Adrenal gland (tissue), 5 donors: Measurements from ENCODE around the gene MRPL2.

Source experiments
- CTCF ChIP-seq, 6 experiments: fragments of 450-650 bp in 4 of 6; fragments of 200-600 bp in 2 of 6; sonication (generic) in 1 of 6; IDR thresholded peaks; 1 replicate in 5 of 6; 2 replicates in 1 of 6; pipeline versions ENCODE4 v1.5.1 to v1.8.0; 2016 to 2021; ENCODE audit warnings: antibody characterized with exemption in 6 of 6, mild to moderate bottlenecking in 2 of 6, moderate library complexity in 1 of 6
- POLR2A ChIP-seq, 2 donors: fragments of 450-650 bp; IDR thresholded peaks; one replicate each; pipeline ENCODE4 v1.6.1; 2017; ENCODE audit warnings: antibody characterized with exemption in 2 of 2, mild to moderate bottlenecking in 2 of 2, moderate library complexity in 1 of 2
- donor health status: DM: no; HTN: no; CAD: no.

GRCh38 chr6:43009124-43009523 lies 50.1 kb downstream of the MRPL2 start:
- TF ChIP-seq CTCF (IDR thresholded peaks at IDR 0.05) (peak in 5 of 6 experiments; percentile 22 to 36 (median 30)), POLR2A (IDR thresholded peaks at IDR 0.05) (no peak)
